Esophagus squamous epithelium (tissue), 4 donors: ENCODE results near the gene DUSP16.

ENCODE experiments used
- CTCF ChIP-seq, 6 experiments: fragments of 450-650 bp in 4 of 6; fragments of 200-600 bp in 2 of 6; sonication (generic) in 2 of 6; IDR thresholded peaks; one replicate each; pipeline ENCODE4 v1.5.1; 2016 to 2019; ENCODE audit warnings: antibody characterized with exemption in 6 of 6, mild to moderate bottlenecking in 4 of 6, moderate library complexity in 4 of 6
- POLR2A ChIP-seq, 4 donors: fragments of 450-650 bp; IDR thresholded peaks; one replicate each; pipeline ENCODE4 v1.6.1; 2017; ENCODE audit warnings: antibody characterized with exemption in 4 of 4, mild to moderate bottlenecking in 4 of 4, moderate library complexity in 3 of 4

- TF ChIP-seq CTCF (IDR thresholded peaks at IDR 0.05) (no peak), POLR2A (IDR thresholded peaks at IDR 0.05) (no peak)
These were observed 119.2 kb downstream of the DUSP16 start for GRCh38 chr12:12443431-12443878.
